ENCODE measurements around the gene ALK.

The ALK gene

GRCh38 chr2:29767606-29768335 lies 153.6 kb downstream of the ALK start:
- Histone ChIP-seq H3K27me3 (ENCODE audit: insufficient read depth, low read length, poor library complexity) (no peaks in the 10 kb centered on the region), H3K27ac (ENCODE audit: low read length) (no peak overlapping the region), H2AFZ (ENCODE audit: low read depth, low read length) (no peak overlapping the region), H3K4me1 (ENCODE audit: insufficient read depth, low read length) (no peaks in the 10 kb centered on the region), H3K4me3 (ENCODE audit: low read depth in 1 of 2, low read length in 2 of 2) (no peak overlapping the region), H4K20me1 (ENCODE audit: insufficient read depth, low read length) (no peaks in the 10 kb centered on the region), H3K9ac (ENCODE audit: low read depth, low read length) (no peak overlapping the region), H3K4me2 (ENCODE audit: insufficient read depth, low read length) (no peak overlapping the region), H3K36me3 (ENCODE audit: insufficient read depth, low read length) (no peaks in the 10 kb centered on the region), H3K9me3 (ENCODE audit: insufficient read depth, low read length, severe bottlenecking) (no peaks in the 10 kb centered on the region), H3K79me2 (ENCODE audit: insufficient read depth, low read length) (no peaks in the 10 kb centered on the region)
- no peak for DNase-seq
- ATAC-seq (ENCODE audit: insufficient read depth, low read depth) = no peak
- TF ChIP-seq, protein P1, sequence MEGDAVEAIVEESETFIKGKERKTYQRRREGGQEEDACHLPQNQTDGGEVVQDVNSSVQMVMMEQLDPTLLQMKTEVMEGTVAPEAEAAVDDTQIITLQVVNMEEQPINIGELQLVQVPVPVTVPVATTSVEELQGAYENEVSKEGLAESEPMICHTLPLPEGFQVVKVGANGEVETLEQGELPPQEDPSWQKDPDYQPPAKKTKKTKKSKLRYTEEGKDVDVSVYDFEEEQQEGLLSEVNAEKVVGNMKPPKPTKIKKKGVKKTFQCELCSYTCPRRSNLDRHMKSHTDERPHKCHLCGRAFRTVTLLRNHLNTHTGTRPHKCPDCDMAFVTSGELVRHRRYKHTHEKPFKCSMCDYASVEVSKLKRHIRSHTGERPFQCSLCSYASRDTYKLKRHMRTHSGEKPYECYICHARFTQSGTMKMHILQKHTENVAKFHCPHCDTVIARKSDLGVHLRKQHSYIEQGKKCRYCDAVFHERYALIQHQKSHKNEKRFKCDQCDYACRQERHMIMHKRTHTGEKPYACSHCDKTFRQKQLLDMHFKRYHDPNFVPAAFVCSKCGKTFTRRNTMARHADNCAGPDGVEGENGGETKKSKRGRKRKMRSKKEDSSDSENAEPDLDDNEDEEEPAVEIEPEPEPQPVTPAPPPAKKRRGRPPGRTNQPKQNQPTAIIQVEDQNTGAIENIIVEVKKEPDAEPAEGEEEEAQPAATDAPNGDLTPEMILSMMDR (IDR thresholded peaks at IDR 0.05; ENCODE audit: borderline replicate concordance, extremely low read depth, low read length, poor library complexity, severe bottlenecking) = no peak
- TF ChIP-seq EZH2 (IDR thresholded peaks at IDR 0.05; ENCODE audit: borderline replicate concordance, low read depth, low read length, severe bottlenecking) = no peak

GRCh38 chr2:29766191-29766590 lies 155.2 kb downstream of the ALK start:
- TF ChIP-seq EZH2 (IDR thresholded peaks at IDR 0.05; ENCODE audit: borderline replicate concordance, low read depth, low read length, severe bottlenecking) = no peak
- TF ChIP-seq, protein P1 (IDR thresholded peaks at IDR 0.05; ENCODE audit: borderline replicate concordance, extremely low read depth, low read length, poor library complexity, severe bottlenecking) = no peak
- ATAC-seq (ENCODE audit: insufficient read depth, low read depth) = no peak

DNA sequence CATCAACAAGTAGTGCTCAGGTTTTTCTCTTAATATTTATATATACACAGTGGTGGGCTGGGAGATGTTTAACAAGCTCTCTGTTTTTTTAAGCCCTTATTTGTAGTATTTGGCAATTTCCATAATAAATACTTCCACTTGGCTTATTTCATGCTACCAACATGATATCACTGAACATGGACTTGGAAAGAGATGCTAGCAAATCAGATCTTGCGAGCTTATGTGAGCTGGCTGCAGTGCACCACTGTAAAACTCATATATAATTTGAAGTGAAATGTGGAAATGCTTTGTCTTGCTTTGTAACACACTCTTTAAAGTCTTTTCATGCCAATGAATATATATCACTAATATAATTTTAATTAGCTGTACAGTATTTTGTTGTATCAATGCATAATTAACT lies 155.7 kb downstream of the ALK start:
- Histone ChIP-seq H3K4me3 (ENCODE audit: low read depth in 1 of 2, low read length in 2 of 2) (no peak overlapping the region), H3K4me2 (ENCODE audit: insufficient read depth, low read length) (no peak overlapping the region), H3K27me3 (ENCODE audit: insufficient read depth, low read length, poor library complexity) (no peaks in the 10 kb centered on the region), H3K27ac (ENCODE audit: low read length) (no peak overlapping the region), H3K4me1 (ENCODE audit: insufficient read depth, low read length) (no peaks in the 10 kb centered on the region), H3K9ac (ENCODE audit: low read depth, low read length) (no peak overlapping the region), H4K20me1 (ENCODE audit: insufficient read depth, low read length) (no peaks in the 10 kb centered on the region), H3K36me3 (ENCODE audit: insufficient read depth, low read length) (no peaks in the 10 kb centered on the region), H3K9me3 (ENCODE audit: insufficient read depth, low read length, severe bottlenecking) (no peaks in the 10 kb centered on the region), H3K79me2 (ENCODE audit: insufficient read depth, low read length) (no peaks in the 10 kb centered on the region), H2AFZ (ENCODE audit: low read depth, low read length) (no peak overlapping the region)
- no peak for DNase-seq
- ATAC-seq (ENCODE audit: insufficient read depth, low read depth) = no peak
- no peak for TF ChIP-seq EZH2 (IDR thresholded peaks at IDR 0.05; ENCODE audit: borderline replicate concordance, low read depth, low read length, severe bottlenecking)
- TF ChIP-seq, protein P1 (IDR thresholded peaks at IDR 0.05; ENCODE audit: borderline replicate concordance, extremely low read depth, low read length, poor library complexity, severe bottlenecking) = no peak

More at GRCh38 chr2:29766191-29766590, 155.2 kb downstream of the ALK start:
- H2AFZ ChIP-seq (ENCODE audit: low read depth, low read length) = no peak overlapping the region
- no peak overlapping the region for H3K4me3 ChIP-seq (ENCODE audit: low read depth in 1 of 2, low read length in 2 of 2)
- no peaks in the 10 kb centered on the region for H3K9me3 ChIP-seq (ENCODE audit: insufficient read depth, low read length, severe bottlenecking)
- no peaks in the 10 kb centered on the region for H4K20me1 ChIP-seq (ENCODE audit: insufficient read depth, low read length)
- H3K4me2 ChIP-seq (ENCODE audit: insufficient read depth, low read length) = no peak overlapping the region
- no peaks in the 10 kb centered on the region for H3K4me1 ChIP-seq (ENCODE audit: insufficient read depth, low read length)
- H3K36me3 ChIP-seq (ENCODE audit: insufficient read depth, low read length) = no peaks in the 10 kb centered on the region
- no peak for DNase-seq
- no peaks in the 10 kb centered on the region for H3K79me2 ChIP-seq (ENCODE audit: insufficient read depth, low read length)
- no peak overlapping the region for H3K27ac ChIP-seq (ENCODE audit: low read length)
- no peak overlapping the region for H3K9ac ChIP-seq (ENCODE audit: low read depth, low read length)
- H3K27me3 ChIP-seq (ENCODE audit: insufficient read depth, low read length, poor library complexity) = no peaks in the 10 kb centered on the region

Measured in DND-41 (cell line).